K562 (cell line): Measurements from ENCODE around the gene PRAMEF1. TPM values are rescaled to one million over a fixed set of nuclear protein-coding genes. Genes with fewer than 3 reads are reported as not detected.

ENCODE experiments used
- ARID1B ChIP-seq: fragments of 450-650 bp; IDR thresholded peaks from 2 replicates; pipeline ENCODE4 v1.6.1; 2016; ENCODE audit warnings: antibody characterized with exemption, mild to moderate bottlenecking, inconsistent platforms
- ATF3 ChIP-seq, 2 experiments: fragments of 450-650 bp in 1 of 2; sonication (generic) in 1 of 2; formaldehyde crosslinking in 1 of 2; IDR thresholded peaks in 1 of 2; conservative IDR thresholded peaks in 1 of 2; 2 replicates each; pipeline versions ENCODE4 v1.6.1 to v1.8.1; 2016 to 2023; ENCODE audit warnings: mild to moderate bottlenecking in 2 of 2, moderate library complexity in 2 of 2, inconsistent platforms in 1 of 2, missing genetic modification reagents in 1 of 2
- CREBBP ChIP-seq: IDR thresholded peaks from one replicate; pipeline ENCODE4 v1.6.1; 2012; ENCODE audit warnings: low read depth, mild to moderate bottlenecking, control low read depth, inconsistent platforms, low read length
- EWSR1 ChIP-seq: fragments of 450-650 bp; IDR thresholded peaks from 2 replicates; pipeline ENCODE4 v1.6.1; 2018; ENCODE audit warnings: borderline replicate concordance, mild to moderate bottlenecking, low read depth, moderate library complexity; ENCODE audit not compliant: partially characterized antibody
- RBM34 ChIP-seq: fragments of 200-400 bp; formaldehyde crosslinking; IDR thresholded peaks from 2 replicates; pipeline ENCODE4 v1.6.1; 2018; ENCODE audit warnings: low read length, borderline replicate concordance; ENCODE audit not compliant: insufficient read depth
- RREB1 ChIP-seq: fragments of 250-450 bp; sonication (Bioruptor Pico); IDR thresholded peaks from 2 replicates; pipeline ENCODE4 v1.4.0; 2020
- SRSF9 ChIP-seq: fragments of 200-400 bp; formaldehyde crosslinking; IDR thresholded peaks from 2 replicates; pipeline ENCODE4 v1.6.1; 2017; ENCODE audit warnings: low read depth, low read length, borderline replicate concordance
- TSHZ1 ChIP-seq: fragments of 250-450 bp; sonication (Bioruptor Pico); IDR thresholded peaks from 2 replicates; pipeline ENCODE4 v1.4.0; 2020; ENCODE audit warnings: mild to moderate bottlenecking, moderate library complexity
- ZBTB12 ChIP-seq: fragments of 250-450 bp; sonication (Bioruptor Pico); IDR thresholded peaks from 2 replicates; pipeline ENCODE4 v1.4.0; 2020
- ZC3H8 ChIP-seq: fragments of 450-650 bp; IDR thresholded peaks from 2 replicates; pipeline ENCODE4 v1.6.1; 2017
- ZKSCAN8 ChIP-seq: fragments of 200-800 bp; sonication (Bioruptor generic); IDR thresholded peaks from 2 replicates; pipeline ENCODE4 v1.6.1; 2016; ENCODE audit warnings: missing genetic modification characterization, missing compliant biosample characterization
- ZNF449 ChIP-seq: fragments of 250-450 bp; sonication (Bioruptor Pico); IDR thresholded peaks from 2 replicates; pipeline ENCODE4 v1.8.0; 2022; ENCODE audit warnings: moderate library complexity, mild to moderate bottlenecking, inconsistent platforms
- polyA plus RNA-seq, 8 experiments: library from polyadenylated mRNA; depleted of rRNA in 4 of 8; stranded (reverse) in 5 of 8; unstranded in 3 of 8; fragments of >200 nt; fragmentation: Nextera tagmentation in 2 of 8; fragmentation: Illumina TruSeq in 1 of 8; extraction: Ambion mirVana in 2 of 8; extraction: Trizol in 1 of 8; gene quantifications; 2 replicates each; pipeline versions ENCODE4 v1.2.1 to v1.2.3, GENCODE V29; 2011 to 2014; ENCODE audit warnings: inconsistent platforms in 1 of 8, missing spikeins in 1 of 8
- total RNA-seq, 7 experiments: library from RNA; depleted of rRNA in 6 of 7; stranded (reverse); fragments of >200 nt in 6 of 7; fragmentation: Illumina TruSeq in 2 of 7; extraction: Trizol in 2 of 7; gene quantifications; 2 replicates each; pipeline versions ENCODE4 v1.2.1 to v1.2.3, GENCODE V29; 2011 to 2021; ENCODE audit warnings: low replicate concordance in 1 of 7

The PRAMEF1 gene
- total and polyA plus RNA-seq, 9 of the 15 experiments (the other 6 are each of a cell fraction or from before 2014, with no cell fraction given), result not detected

GRCh38 chr1:12745126-12745991, 45.8 kb upstream of the PRAMEF1 start (continued):
- TF ChIP-seq RREB1 (CRISPR knock-in tag) (0 out of 2 replicates have a peak, but pooled peaks have one; percentile 63), ZKSCAN8 (CRISPR knock-in tag) (peak; percentile 42; the same call in 1 of the 2 replicates), TSHZ1 (CRISPR knock-in tag) (no peak), ATF3 (IDR thresholded peaks at IDR 0.05) (peak; percentile 95), ATF3 (CRISPR knock-in tag; conservative IDR thresholded peaks at IDR 0.05) (no peak), ZBTB12 (CRISPR knock-in tag) (no peak), ARID1B (peak; percentile 35; the same call in 1 of the 2 replicates), RBM34 (no peak), CREBBP (no peak), ZC3H8 (no peak), EWSR1 (no peak), SRSF9 (no peak), ZNF449 (CRISPR knock-in tag) (peak; percentile 60; the same call in 1 of the 2 replicates)
